ENCODE data around the gene SREK1IP1.

The SREK1IP1 gene

GRCh38 chr5:64693636-64694035 lies 74.9 kb downstream of the SREK1IP1 start:
- TF ChIP-seq ZFX (IDR thresholded peaks at IDR 0.05): no peak
- no peak for TF ChIP-seq CTCF (conservative IDR thresholded peaks at IDR 0.05)
- H3K27ac ChIP-seq: no peak overlapping the region

- TF ChIP-seq CTCF (conservative IDR thresholded peaks at IDR 0.05) (no peak), ZFX (IDR thresholded peaks at IDR 0.05) (no peak)
- no peak overlapping the region for H3K27ac ChIP-seq
These were observed 77.2 kb downstream of the SREK1IP1 start for GRCh38 chr5:64691291-64691690.

- no peak for TF ChIP-seq CTCF (conservative IDR thresholded peaks at IDR 0.05)
- TF ChIP-seq ZFX (IDR thresholded peaks at IDR 0.05): no peak
- no peak within 1 kb of the TSS for H3K27ac ChIP-seq
These were observed 77.9 kb downstream of the SREK1IP1 start, which contains the start of gene SHISAL2B for GRCh38 chr5:64690417-64691151. TSS of gene SHISAL2B (plus strand) at chr5:64690503. CDS start at chr5:64690624, 121 bp downstream.

DNA sequence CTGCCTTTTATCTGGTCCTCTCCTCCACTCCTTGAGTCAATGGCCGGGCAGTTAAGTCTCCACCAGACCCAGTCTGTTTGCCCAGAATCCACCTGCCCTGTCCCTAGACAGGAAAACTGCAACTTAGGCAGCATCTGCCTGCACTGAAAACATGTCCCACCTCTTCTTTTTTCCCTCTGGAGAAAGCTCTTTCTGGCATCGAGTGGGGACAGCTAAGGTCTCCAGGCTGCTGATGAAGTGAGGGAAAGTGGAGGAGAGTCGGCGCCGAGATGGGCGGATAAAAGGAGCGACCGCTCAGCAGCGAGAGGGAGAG lies 78.4 kb downstream of the SREK1IP1 start:
- H3K27ac ChIP-seq: no peak overlapping the region
- TF ChIP-seq ZFX (IDR thresholded peaks at IDR 0.05): no peak
- no peak for TF ChIP-seq CTCF (conservative IDR thresholded peaks at IDR 0.05)

DNA sequence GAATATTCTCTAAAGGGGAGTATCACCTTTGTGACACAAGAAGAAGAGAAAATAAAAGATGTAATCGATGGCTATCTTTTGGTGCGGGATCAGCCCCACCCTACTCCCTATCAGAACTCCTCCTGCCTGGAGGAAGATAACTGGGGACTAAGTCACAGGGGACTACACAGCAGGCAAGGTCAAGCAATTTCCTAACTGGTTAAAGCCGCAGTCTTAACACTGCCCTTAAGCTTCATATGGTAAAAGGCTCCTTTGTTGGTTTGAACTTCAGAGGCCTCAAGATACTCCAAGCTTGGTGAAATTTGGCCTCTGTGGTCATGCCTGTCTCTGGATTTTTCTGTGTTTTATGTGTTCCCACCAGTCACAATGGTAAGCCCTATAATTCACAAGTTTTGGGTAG lies 79.5 kb downstream of the SREK1IP1 start:
- no peak overlapping the region for H3K27ac ChIP-seq
- TF ChIP-seq CTCF (conservative IDR thresholded peaks at IDR 0.05): no peak
- no peak for TF ChIP-seq ZFX (IDR thresholded peaks at IDR 0.05)

DNA sequence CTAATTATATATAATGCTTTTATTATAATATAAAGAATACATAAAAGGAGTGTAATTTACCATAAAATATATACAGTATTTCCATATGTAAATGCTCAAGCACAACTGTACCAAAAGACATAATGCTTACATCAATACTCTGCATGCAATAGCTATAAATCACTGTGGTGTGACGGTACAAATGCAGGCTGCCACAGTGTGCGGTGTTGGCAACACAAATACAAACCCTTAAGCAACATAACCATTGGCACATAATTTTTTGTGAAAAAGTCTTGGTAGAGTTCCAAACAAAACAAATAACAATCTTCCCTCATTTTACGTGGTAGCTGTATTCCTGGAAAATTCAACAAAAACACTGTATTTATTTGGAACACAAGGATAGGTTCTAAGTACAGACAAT lies 80.1 kb downstream of the SREK1IP1 start:
- H3K27ac ChIP-seq: no peak overlapping the region
- TF ChIP-seq ZFX (IDR thresholded peaks at IDR 0.05) (no peak), CTCF (conservative IDR thresholded peaks at IDR 0.05) (no peak)

GRCh38 chr5:64685866-64686265 lies 82.6 kb downstream of the SREK1IP1 start:
- TF ChIP-seq CTCF (conservative IDR thresholded peaks at IDR 0.05): no peak

More at GRCh38 chr5:64685866-64686265, 82.6 kb downstream of the SREK1IP1 start:
- no peak overlapping the region for H3K27ac ChIP-seq
